Measurements from ENCODE around the gene SPATA16.

SPATA16 gene

GRCh38 chr3:173055228-173055933 is 85.7 kb downstream of the SPATA16 start:
- no peak for TF ChIP-seq PATZ1 (CRISPR knock-in tag; IDR thresholded peaks at IDR 0.05; ENCODE audit: borderline replicate concordance)
- TF ChIP-seq ZNF8 (CRISPR knock-in tag; IDR thresholded peaks at IDR 0.05) = no peak
- TF ChIP-seq ZNF70 (CRISPR knock-in tag; IDR thresholded peaks at IDR 0.05) = no peak
- no peak for TF ChIP-seq ZC3H10 (CRISPR knock-in tag; IDR thresholded peaks at IDR 0.05)
- TF ChIP-seq ARNTL (CRISPR knock-in tag; IDR thresholded peaks at IDR 0.05; ENCODE audit: borderline replicate concordance, low read depth) = no peak
- no peak for TF ChIP-seq RARB (CRISPR knock-in tag; IDR thresholded peaks at IDR 0.05)
- TF ChIP-seq SNAI2 (CRISPR knock-in tag; IDR thresholded peaks at IDR 0.05) = no peak
- TF ChIP-seq PPARA (CRISPR knock-in tag; IDR thresholded peaks at IDR 0.05; ENCODE audit: borderline replicate concordance) = no peak
- no peak for TF ChIP-seq ESRRG (CRISPR knock-in tag; IDR thresholded peaks at IDR 0.05)
- no peak for TF ChIP-seq TOX (CRISPR knock-in tag; IDR thresholded peaks at IDR 0.05; ENCODE audit: borderline replicate concordance)
- TF ChIP-seq TCF4 (CRISPR knock-in tag; IDR thresholded peaks at IDR 0.05; ENCODE audit: borderline replicate concordance) = no peak
- no peak for TF ChIP-seq OSR1 (CRISPR knock-in tag; IDR thresholded peaks at IDR 0.05)
- TF ChIP-seq TSHZ2 (CRISPR knock-in tag; IDR thresholded peaks at IDR 0.05) = no peak
- TF ChIP-seq CREB5 (CRISPR knock-in tag; IDR thresholded peaks at IDR 0.05; ENCODE audit: low read depth) = no peak
- no peak for ATAC-seq

GRCh38 chr3:173049360-173049759 is 91.7 kb downstream of the SPATA16 start:
- peak; percentile 87 for TF ChIP-seq ISL1 (CRISPR knock-in tag; IDR thresholded peaks at IDR 0.05)
- no peak for TF ChIP-seq ZNF8 (CRISPR knock-in tag; IDR thresholded peaks at IDR 0.05)
- TF ChIP-seq TOX (CRISPR knock-in tag; IDR thresholded peaks at IDR 0.05; ENCODE audit: borderline replicate concordance) = no peak
- ATAC-seq = no peak

GRCh38 chr3:173045770-173046382 is 95.2 kb downstream of the SPATA16 start:
- TF ChIP-seq ARNTL (CRISPR knock-in tag; IDR thresholded peaks at IDR 0.05; ENCODE audit: borderline replicate concordance, low read depth) (no peak), ISL1 (CRISPR knock-in tag; IDR thresholded peaks at IDR 0.05) (no peak), RARB (CRISPR knock-in tag; IDR thresholded peaks at IDR 0.05) (no peak), PATZ1 (CRISPR knock-in tag; IDR thresholded peaks at IDR 0.05; ENCODE audit: borderline replicate concordance) (no peak), ZFP3 (CRISPR knock-in tag; IDR thresholded peaks at IDR 0.05) (no peak), ZFP30 (CRISPR knock-in tag; IDR thresholded peaks at IDR 0.05) (no peak), ZNF565 (CRISPR knock-in tag; conservative IDR thresholded peaks at IDR 0.05; ENCODE audit: low read depth) (no peak), OSR1 (CRISPR knock-in tag; IDR thresholded peaks at IDR 0.05) (no peak), TSHZ2 (CRISPR knock-in tag; IDR thresholded peaks at IDR 0.05) (no peak), TCF4 (CRISPR knock-in tag; IDR thresholded peaks at IDR 0.05; ENCODE audit: borderline replicate concordance) (no peak), ZC3H10 (CRISPR knock-in tag; IDR thresholded peaks at IDR 0.05) (no peak), BACH2 (CRISPR knock-in tag; IDR thresholded peaks at IDR 0.05; ENCODE audit: borderline replicate concordance) (no peak), ESRRG (CRISPR knock-in tag; IDR thresholded peaks at IDR 0.05) (no peak), PPARA (CRISPR knock-in tag; IDR thresholded peaks at IDR 0.05; ENCODE audit: borderline replicate concordance) (no peak), CSRNP3 (CRISPR knock-in tag; IDR thresholded peaks at IDR 0.05) (no peak), TOX (CRISPR knock-in tag; IDR thresholded peaks at IDR 0.05; ENCODE audit: borderline replicate concordance) (no peak), SNAI2 (CRISPR knock-in tag; IDR thresholded peaks at IDR 0.05) (no peak), CSDC2 (CRISPR knock-in tag; IDR thresholded peaks at IDR 0.05) (no peak), ZNF70 (CRISPR knock-in tag; IDR thresholded peaks at IDR 0.05) (no peak), GLIS3 (CRISPR knock-in tag; IDR thresholded peaks at IDR 0.05) (no peak)

More at GRCh38 chr3:173045770-173046382, 95.2 kb downstream of the SPATA16 start:
- no peak for ATAC-seq

All from SK-N-SH treated with all-trans-retinoic acid at 6 μM for 48 hours (cell line).